ENCODE results near the gene APLP2. TPM values are rescaled to one million over a fixed set of nuclear protein-coding genes. Genes with fewer than 3 reads are reported as not detected.

The APLP2 gene
- polyA plus RNA-seq, 3 donors = 486 to 622 (median 591) TPM

DNA sequence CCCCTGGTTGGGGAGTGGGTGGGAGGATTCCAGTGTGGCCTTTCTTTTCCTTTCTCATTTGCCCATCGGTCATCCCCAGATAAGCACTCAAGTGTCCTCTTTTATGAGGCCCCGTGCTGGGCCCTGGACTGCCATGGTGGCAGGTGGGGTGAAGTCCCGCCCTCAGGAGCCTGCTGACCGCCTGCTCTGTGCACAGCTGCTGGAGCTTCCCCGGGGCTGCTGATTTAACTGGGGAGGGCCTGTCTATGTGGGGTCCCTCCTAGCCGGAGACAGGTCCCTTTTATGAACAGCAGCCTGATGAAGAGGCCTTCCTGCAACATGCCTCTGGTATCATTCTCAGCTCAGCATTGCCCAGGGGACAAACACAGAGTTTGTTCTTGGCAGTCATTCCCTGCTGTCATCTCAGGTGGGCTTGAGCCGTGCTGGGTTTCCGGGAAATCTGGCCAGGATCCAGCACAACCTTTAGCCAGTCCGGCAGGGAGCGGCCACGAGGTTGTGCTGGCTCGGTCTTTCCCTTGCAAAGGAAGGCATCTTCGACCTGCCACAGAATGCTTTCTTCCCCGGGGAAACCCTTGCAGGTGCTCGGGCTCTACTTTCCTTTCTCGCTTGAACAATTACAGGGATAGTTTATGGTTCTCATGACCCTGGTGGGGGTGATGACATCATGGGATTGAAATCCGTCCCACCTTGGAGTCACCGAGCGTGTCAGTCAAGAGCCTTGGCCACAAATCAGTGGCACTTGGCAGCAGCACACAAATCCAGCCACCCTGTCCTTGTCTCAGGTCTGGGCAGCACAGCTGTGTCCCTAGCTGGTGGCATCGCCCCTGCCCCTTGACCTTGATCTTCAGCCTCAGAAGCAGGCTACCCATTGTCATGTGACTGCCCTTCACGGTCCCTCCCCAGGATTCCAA is 110.0 kb downstream of the APLP2 start:
- Mint-ChIP-seq H3K36me3 (peaks cover 7 to 21% of the 10 kb centered on the region in 2 donors), H3K9me3 (peaks cover 4 to 11% (median 6%) of the 10 kb centered on the region in 7 donors), H3K4me1 (peaks cover 47% of the 10 kb centered on the region), H3K27ac (peak overlapping the region in 6 of 7 donors; percentile 26 to 94 (median 88)), H3K4me3 (no peak overlapping the region), H3K27me3 (ENCODE audit: low read depth in 3 of 3) (peaks cover 0 to under 1% (median 0%) of the 10 kb centered on the region in 3 donors)
- H3K4me1 ChIP-seq (ENCODE audit: control insufficient read depth in 1 of 2, insufficient read depth in 2 of 2, low read length in 2 of 2) = peaks cover 37 to 44% of the 10 kb centered on the region in 2 donors
- H3K36me3 ChIP-seq (replicated peaks in 1 of 2; ENCODE audit: control insufficient read depth in 1 of 2, insufficient read depth in 2 of 2, low read length in 2 of 2) = no peaks in the 10 kb centered on the region
- no peak overlapping the region for H3K4me3 ChIP-seq (replicated peaks in 1 of 3; ENCODE audit: low read depth in 2 of 3, low read length in 3 of 3)
- H2AFZ ChIP-seq (ENCODE audit: insufficient read depth, low read depth, low read length, poor library complexity, severe bottlenecking) = no peak overlapping the region
- H3K27ac ChIP-seq (ENCODE audit: low read depth in 1 of 2, low read length in 2 of 2) = peak overlapping the region; percentile 29 to 63
- no peak for DNase-seq
- H3K79me2 ChIP-seq (ENCODE audit: insufficient read depth, low read length) = peaks cover 47% of the 10 kb centered on the region
- intact Hi-C loops (cut with micrococcal nuclease) = no loop called here
- peak overlapping the region; percentile 7 for H3K9ac ChIP-seq (ENCODE audit: insufficient read depth, low read length, poor library complexity, severe bottlenecking)
- H4K20me1 ChIP-seq (ENCODE audit: insufficient read depth, low read length) = peaks cover 30% of the 10 kb centered on the region
- no peak overlapping the region for H3K4me2 ChIP-seq (replicated peaks; ENCODE audit: extremely low read depth, low read length, poor library complexity, severe bottlenecking)
- TF ChIP-seq, protein P1, sequence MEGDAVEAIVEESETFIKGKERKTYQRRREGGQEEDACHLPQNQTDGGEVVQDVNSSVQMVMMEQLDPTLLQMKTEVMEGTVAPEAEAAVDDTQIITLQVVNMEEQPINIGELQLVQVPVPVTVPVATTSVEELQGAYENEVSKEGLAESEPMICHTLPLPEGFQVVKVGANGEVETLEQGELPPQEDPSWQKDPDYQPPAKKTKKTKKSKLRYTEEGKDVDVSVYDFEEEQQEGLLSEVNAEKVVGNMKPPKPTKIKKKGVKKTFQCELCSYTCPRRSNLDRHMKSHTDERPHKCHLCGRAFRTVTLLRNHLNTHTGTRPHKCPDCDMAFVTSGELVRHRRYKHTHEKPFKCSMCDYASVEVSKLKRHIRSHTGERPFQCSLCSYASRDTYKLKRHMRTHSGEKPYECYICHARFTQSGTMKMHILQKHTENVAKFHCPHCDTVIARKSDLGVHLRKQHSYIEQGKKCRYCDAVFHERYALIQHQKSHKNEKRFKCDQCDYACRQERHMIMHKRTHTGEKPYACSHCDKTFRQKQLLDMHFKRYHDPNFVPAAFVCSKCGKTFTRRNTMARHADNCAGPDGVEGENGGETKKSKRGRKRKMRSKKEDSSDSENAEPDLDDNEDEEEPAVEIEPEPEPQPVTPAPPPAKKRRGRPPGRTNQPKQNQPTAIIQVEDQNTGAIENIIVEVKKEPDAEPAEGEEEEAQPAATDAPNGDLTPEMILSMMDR (IDR thresholded peaks at IDR 0.05) = no peak
- no peaks in the 10 kb centered on the region for H3K27me3 ChIP-seq (ENCODE audit: control insufficient read depth in 2 of 2, insufficient read depth in 2 of 2, low read length in 2 of 2)
- 94% methylated on average over 19 of the region's 21 CpGs for WGBS (ENCODE audit: insufficient coverage)
- H3K9me3 ChIP-seq (replicated peaks in 1 of 2; ENCODE audit: control insufficient read depth in 1 of 2, insufficient read depth in 1 of 2, low read length in 2 of 2) = peaks cover 0 to 2% of the 10 kb centered on the region in 2 donors

DNA sequence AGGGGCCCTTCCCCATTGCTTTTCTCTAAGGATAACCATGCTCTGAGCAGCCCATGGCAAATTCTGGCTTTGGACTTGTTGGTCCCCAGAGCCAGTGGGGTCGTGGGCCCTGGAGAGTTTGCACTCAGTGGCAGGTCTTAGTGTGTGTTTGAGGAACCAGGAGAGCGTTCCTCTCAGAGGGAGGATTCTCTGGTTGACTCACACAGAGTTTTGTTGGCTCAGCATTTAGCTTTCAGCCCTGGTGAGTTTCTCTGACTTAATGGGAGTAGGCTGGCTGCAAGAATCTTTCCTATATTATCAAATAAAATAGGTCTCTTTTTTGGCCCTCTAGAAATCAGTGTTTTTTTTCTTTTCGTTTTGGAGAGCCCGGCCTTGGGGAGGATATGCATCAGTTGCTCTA is 110.8 kb downstream of the APLP2 start:
- Mint-ChIP-seq H3K9me3 (peaks cover 0 to 6% (median 2%) of the 10 kb centered on the region in 7 donors), H3K27ac (peak overlapping the region; percentile 26 to 94 (median 90)), H3K36me3 (peaks cover 10 to 18% of the 10 kb centered on the region in 2 donors), H3K27me3 (ENCODE audit: low read depth in 3 of 3) (no peaks in the 10 kb centered on the region), H3K4me1 (peaks cover 47% of the 10 kb centered on the region), H3K4me3 (no peak overlapping the region)
- Histone ChIP-seq H3K4me3 (replicated peaks in 1 of 3; ENCODE audit: low read depth in 2 of 3, low read length in 3 of 3) (no peak overlapping the region), H3K9ac (ENCODE audit: insufficient read depth, low read length, poor library complexity, severe bottlenecking) (no peak overlapping the region), H3K4me1 (ENCODE audit: control insufficient read depth in 1 of 2, insufficient read depth in 2 of 2, low read length in 2 of 2) (peaks cover 37 to 44% of the 10 kb centered on the region in 2 donors), H3K36me3 (replicated peaks in 1 of 2; ENCODE audit: control insufficient read depth in 1 of 2, insufficient read depth in 2 of 2, low read length in 2 of 2) (no peaks in the 10 kb centered on the region), H3K27me3 (ENCODE audit: control insufficient read depth in 2 of 2, insufficient read depth in 2 of 2, low read length in 2 of 2) (no peaks in the 10 kb centered on the region), H3K79me2 (ENCODE audit: insufficient read depth, low read length) (peaks cover 47% of the 10 kb centered on the region), H4K20me1 (ENCODE audit: insufficient read depth, low read length) (peaks cover 30% of the 10 kb centered on the region), H3K27ac (ENCODE audit: low read depth in 1 of 2, low read length in 2 of 2) (peak overlapping the region; percentile 29 to 63), H3K9me3 (replicated peaks in 1 of 2; ENCODE audit: control insufficient read depth in 1 of 2, insufficient read depth in 1 of 2, low read length in 2 of 2) (no peaks in the 10 kb centered on the region), H2AFZ (ENCODE audit: insufficient read depth, low read depth, low read length, poor library complexity, severe bottlenecking) (no peak overlapping the region), H3K4me2 (replicated peaks; ENCODE audit: extremely low read depth, low read length, poor library complexity, severe bottlenecking) (no peak overlapping the region)
- WGBS (ENCODE audit: insufficient coverage) = no CpG with 5 or more reads among the region's 4 CpGs
- TF ChIP-seq, protein P1 (IDR thresholded peaks at IDR 0.05) = no peak
- peak; percentile 60 to 75 (median 67) for DNase-seq
- intact Hi-C loops (cut with micrococcal nuclease) = no loop called here
